ENCODE results near the gene C9orf72.

Gene C9orf72

DNA sequence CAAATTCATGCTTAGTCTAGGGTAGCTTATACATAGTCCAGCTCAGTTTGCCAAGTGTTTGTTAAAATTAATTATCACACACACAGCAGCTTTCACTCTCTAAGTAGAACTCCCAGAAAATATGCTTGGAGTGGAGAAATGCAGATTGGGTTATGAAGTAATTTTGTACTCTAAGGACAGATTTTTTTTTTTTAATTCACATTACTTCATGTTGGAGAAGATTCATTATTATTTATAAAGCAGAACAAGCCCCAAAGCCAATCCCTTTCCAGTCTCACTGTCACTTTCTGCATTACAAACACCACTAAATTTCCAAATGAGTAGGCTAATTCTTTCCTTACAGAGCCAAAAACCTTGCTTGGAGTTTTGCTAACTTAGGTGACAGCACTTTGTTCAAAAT is 11.7 kb upstream of the C9orf72 start:
- no peaks in the 10 kb centered on the region for H3K4me1 ChIP-seq (ENCODE audit: low read length)

GRCh38 chr9:27582794-27583193 is 9.5 kb upstream of the C9orf72 start:
- Histone ChIP-seq H3K4me2 (ENCODE audit: low read depth, low read length) (no peak overlapping the region), H3F3A (ENCODE audit: insufficient read depth, low read length) (no peaks in the 10 kb centered on the region), H2AFZ (ENCODE audit: low read length) (no peak overlapping the region), H3K36me3 (replicated peaks; ENCODE audit: insufficient read depth, low read length) (no peaks in the 10 kb centered on the region), H3K9me3 (replicated peaks; ENCODE audit: insufficient read depth, low read length) (no peaks in the 10 kb centered on the region), H3K9ac (ENCODE audit: low read length) (no peak overlapping the region), H3K9me2 (replicated peaks; ENCODE audit: insufficient read depth, low read length) (no peaks in the 10 kb centered on the region), H3K27me3 (replicated peaks; ENCODE audit: insufficient read depth, low read length) (no peaks in the 10 kb centered on the region), H3K4me1 (ENCODE audit: low read length) (no peaks in the 10 kb centered on the region), H3K4me3 (ENCODE audit: low read length) (no peak overlapping the region), H3K27ac (ENCODE audit: low read length) (no peak overlapping the region), H3K79me2 (ENCODE audit: low read length) (no peaks in the 10 kb centered on the region), H4K20me1 (ENCODE audit: insufficient read depth, low read length) (no peaks in the 10 kb centered on the region)
- no peak for TF ChIP-seq CTCF (IDR thresholded peaks at IDR 0.05; ENCODE audit: low read length)
- no peak for TF ChIP-seq EZH2 (optimal IDR thresholded peaks at IDR 0.05; ENCODE audit: low read depth, low read length)
- TF ChIP-seq EZH2phosphoT487 (IDR thresholded peaks at IDR 0.05; ENCODE audit: low read length): no peak
- no peak for DNase-seq

More for the DNA sequence above, 11.7 kb upstream of the C9orf72 start:
- no peaks in the 10 kb centered on the region for H3F3A ChIP-seq (ENCODE audit: insufficient read depth, low read length)
- H3K9me3 ChIP-seq (replicated peaks; ENCODE audit: insufficient read depth, low read length): no peaks in the 10 kb centered on the region
- no peak overlapping the region for H3K4me2 ChIP-seq (ENCODE audit: low read depth, low read length)
- no peaks in the 10 kb centered on the region for H4K20me1 ChIP-seq (ENCODE audit: insufficient read depth, low read length)
- H3K79me2 ChIP-seq (ENCODE audit: low read length): no peaks in the 10 kb centered on the region
- H2AFZ ChIP-seq (ENCODE audit: low read length): no peak overlapping the region
- DNase-seq: no peak
- no peak overlapping the region for H3K9ac ChIP-seq (ENCODE audit: low read length)
- no peaks in the 10 kb centered on the region for H3K9me2 ChIP-seq (replicated peaks; ENCODE audit: insufficient read depth, low read length)
- no peak overlapping the region for H3K27ac ChIP-seq (ENCODE audit: low read length)
- TF ChIP-seq CTCF (IDR thresholded peaks at IDR 0.05; ENCODE audit: low read length) (no peak), EZH2phosphoT487 (IDR thresholded peaks at IDR 0.05; ENCODE audit: low read length) (no peak), EZH2 (optimal IDR thresholded peaks at IDR 0.05; ENCODE audit: low read depth, low read length) (no peak)
- H3K27me3 ChIP-seq (replicated peaks; ENCODE audit: insufficient read depth, low read length): no peaks in the 10 kb centered on the region
- H3K36me3 ChIP-seq (replicated peaks; ENCODE audit: insufficient read depth, low read length): no peaks in the 10 kb centered on the region
- no peak overlapping the region for H3K4me3 ChIP-seq (ENCODE audit: low read length)

- DNase-seq: no peak
- no peaks in the 10 kb centered on the region for H3K4me1 ChIP-seq (ENCODE audit: low read length)
- TF ChIP-seq EZH2phosphoT487 (IDR thresholded peaks at IDR 0.05; ENCODE audit: low read length) (no peak), EZH2 (optimal IDR thresholded peaks at IDR 0.05; ENCODE audit: low read depth, low read length) (no peak), CTCF (IDR thresholded peaks at IDR 0.05; ENCODE audit: low read length) (no peak)
Measured at GRCh38 chr9:27581826-27582225, 8.5 kb upstream of the C9orf72 start.

More at GRCh38 chr9:27581826-27582225, 8.5 kb upstream of the C9orf72 start:
- no peaks in the 10 kb centered on the region for H3K9me3 ChIP-seq (replicated peaks; ENCODE audit: insufficient read depth, low read length)
- H3K36me3 ChIP-seq (replicated peaks; ENCODE audit: insufficient read depth, low read length): no peaks in the 10 kb centered on the region
- H4K20me1 ChIP-seq (ENCODE audit: insufficient read depth, low read length): no peaks in the 10 kb centered on the region
- H3K9me2 ChIP-seq (replicated peaks; ENCODE audit: insufficient read depth, low read length): no peaks in the 10 kb centered on the region
- no peaks in the 10 kb centered on the region for H3F3A ChIP-seq (ENCODE audit: insufficient read depth, low read length)
- no peak overlapping the region for H2AFZ ChIP-seq (ENCODE audit: low read length)
- no peaks in the 10 kb centered on the region for H3K27me3 ChIP-seq (replicated peaks; ENCODE audit: insufficient read depth, low read length)
- H3K9ac ChIP-seq (ENCODE audit: low read length): no peak overlapping the region
- H3K4me2 ChIP-seq (ENCODE audit: low read depth, low read length): no peak overlapping the region
- H3K27ac ChIP-seq (ENCODE audit: low read length): no peak overlapping the region
- H3K79me2 ChIP-seq (ENCODE audit: low read length): no peaks in the 10 kb centered on the region
- H3K4me3 ChIP-seq (ENCODE audit: low read length): no peak overlapping the region

Data from MM.1S (cell line).